GM12873 (cell line): ENCODE measurements around the gene DIP2B.

ENCODE experiments used
- CTCF ChIP-seq: IDR thresholded peaks from 2 replicates; pipeline ENCODE4 v1.5.1; 2012; ENCODE audit warnings: low read depth, mild to moderate bottlenecking, moderate library complexity, low read length, control low read depth; ENCODE audit not compliant: insufficient read depth; ENCODE audit errors: missing control alignments

DIP2B gene

GRCh38 chr12:50739611-50740010 is 234.8 kb downstream of the DIP2B start:
- no peak for TF ChIP-seq CTCF

GRCh38 chr12:50740307-50740706 is 235.5 kb downstream of the DIP2B start:
- no peak for TF ChIP-seq CTCF

- no peak for TF ChIP-seq CTCF
Observed at GRCh38 chr12:50742776-50743175, 238.0 kb downstream of the DIP2B start.

- no peak for TF ChIP-seq CTCF
Observed at GRCh38 chr12:50745861-50746260, 241.1 kb downstream of the DIP2B start.

GRCh38 chr12:50746431-50746830 is 241.6 kb downstream of the DIP2B start:
- TF ChIP-seq CTCF, result no peak

GRCh38 chr12:50747817-50748216 is 243.0 kb downstream of the DIP2B start:
- no peak for TF ChIP-seq CTCF

- no peak for TF ChIP-seq CTCF
Observed at GRCh38 chr12:50749459-50749882, 244.7 kb downstream of the DIP2B start.
